BJ (cell line): Measurements from ENCODE around the gene CNKSR2. TPM values are rescaled to one million over a fixed set of nuclear protein-coding genes. Genes with fewer than 3 reads are reported as not detected.
"Not testable (repeated sequence)": the region's sequence is repeated elsewhere in the genome, so short reads cannot be mapped to it uniquely, and the experiment has no call there.

Experiments
- CTCF ChIA-PET: fragments of 350-600 bp; formaldehyde crosslinking; extraction: SDS; loops from one replicate; lab custom pipeline; 2021; ENCODE audit warnings: antibody characterized with exemption, inconsistent platforms; lab: Yijun Ruan, JAX
- POLR2A ChIA-PET: fragments of 300-600 bp; sonication (Branson Sonifier 250); formaldehyde crosslinking; extraction: SDS; loops from one replicate; lab custom pipeline; 2021; ENCODE audit warnings: antibody characterized with exemption; lab: Charles Lee
- DNase-seq: peaks from one replicate; pipeline ENCODE4 v3.0.0-alpha.2; 2011; ENCODE audit warnings: low read depth
- H3K27me3 ChIP-seq: 2 replicates; pipeline ENCODE4 v1.6.0; 2011; ENCODE audit warnings: low read length; ENCODE audit not compliant: control insufficient read depth, insufficient read depth
- H3K36me3 ChIP-seq: 2 replicates; pipeline ENCODE4 v1.5.1; 2011; ENCODE audit warnings: low read length; ENCODE audit not compliant: control insufficient read depth, insufficient read depth
- H3K4me3 ChIP-seq: 2 replicates; pipeline ENCODE4 v1.5.1; 2011; ENCODE audit warnings: low read depth, mild to moderate bottlenecking, control low read depth, low read length
- polyA plus RNA-seq: library from polyadenylated mRNA; depleted of rRNA; stranded (reverse); fragments of >200 nt; gene quantifications from 2 replicates; pipeline ENCODE4 v1.2.3, GENCODE V29; 2011
- TF ChIP-seq, protein P1 (sequence below): IDR thresholded peaks from 2 replicates; pipeline ENCODE4 v1.5.1; 2011; ENCODE audit warnings: low read depth, mild to moderate bottlenecking, control low read depth, inconsistent platforms, low read length, moderate library complexity; ENCODE audit not compliant: insufficient read depth

Gene CNKSR2
- polyA plus RNA-seq, 1 experiment: 0.32 TPM

DNA sequence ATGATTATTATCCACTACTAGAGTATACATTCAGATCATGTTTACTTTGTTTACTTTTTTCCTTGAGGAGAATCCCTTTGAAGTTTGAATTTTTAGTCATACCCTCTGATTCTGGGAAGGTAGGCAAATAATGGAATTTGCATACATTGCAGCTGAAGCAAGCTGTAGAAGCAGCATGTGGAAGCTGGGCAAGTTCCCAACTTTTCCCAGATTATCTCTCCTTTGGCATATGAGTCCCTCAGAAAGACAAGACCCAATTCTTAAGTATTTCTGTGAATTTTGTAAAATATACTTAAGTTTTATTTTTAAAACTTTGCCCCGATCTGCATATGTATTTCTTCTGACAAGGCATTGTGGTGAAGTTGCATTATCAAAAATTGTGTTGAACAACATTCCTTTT lies 94.9 kb downstream of the CNKSR2 start:
- H3K36me3 ChIP-seq: no peaks in the 10 kb centered on the region
- no peak overlapping the region for H3K4me3 ChIP-seq
- TF ChIP-seq, protein P1, sequence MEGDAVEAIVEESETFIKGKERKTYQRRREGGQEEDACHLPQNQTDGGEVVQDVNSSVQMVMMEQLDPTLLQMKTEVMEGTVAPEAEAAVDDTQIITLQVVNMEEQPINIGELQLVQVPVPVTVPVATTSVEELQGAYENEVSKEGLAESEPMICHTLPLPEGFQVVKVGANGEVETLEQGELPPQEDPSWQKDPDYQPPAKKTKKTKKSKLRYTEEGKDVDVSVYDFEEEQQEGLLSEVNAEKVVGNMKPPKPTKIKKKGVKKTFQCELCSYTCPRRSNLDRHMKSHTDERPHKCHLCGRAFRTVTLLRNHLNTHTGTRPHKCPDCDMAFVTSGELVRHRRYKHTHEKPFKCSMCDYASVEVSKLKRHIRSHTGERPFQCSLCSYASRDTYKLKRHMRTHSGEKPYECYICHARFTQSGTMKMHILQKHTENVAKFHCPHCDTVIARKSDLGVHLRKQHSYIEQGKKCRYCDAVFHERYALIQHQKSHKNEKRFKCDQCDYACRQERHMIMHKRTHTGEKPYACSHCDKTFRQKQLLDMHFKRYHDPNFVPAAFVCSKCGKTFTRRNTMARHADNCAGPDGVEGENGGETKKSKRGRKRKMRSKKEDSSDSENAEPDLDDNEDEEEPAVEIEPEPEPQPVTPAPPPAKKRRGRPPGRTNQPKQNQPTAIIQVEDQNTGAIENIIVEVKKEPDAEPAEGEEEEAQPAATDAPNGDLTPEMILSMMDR: no peak
- H3K27me3 ChIP-seq: no peaks in the 10 kb centered on the region
- no peak for DNase-seq
- ChIA-PET POLR2A (no interaction called here), CTCF (no interaction called here)

DNA sequence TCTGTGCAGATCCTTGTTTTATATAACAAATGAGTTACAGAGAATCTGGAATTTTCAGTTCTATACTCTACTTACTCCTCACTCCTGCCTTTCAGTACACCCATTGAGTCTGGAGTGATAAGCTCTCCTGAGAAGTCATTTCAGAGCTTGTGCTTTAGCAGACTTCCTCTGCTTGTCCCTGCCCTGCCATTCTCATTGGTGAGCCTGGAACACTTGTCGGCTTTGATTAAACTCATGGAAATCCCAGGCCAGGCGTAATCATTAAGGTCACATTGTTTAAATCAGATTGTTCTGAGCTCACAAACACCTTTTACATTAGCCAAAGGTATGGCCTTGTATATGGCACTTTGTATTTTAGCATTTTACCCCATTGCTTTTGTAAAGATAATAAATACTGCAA lies 102.7 kb downstream of the CNKSR2 start:
- ChIA-PET CTCF (no interaction called here), POLR2A (no interaction called here)
- H3K4me3 ChIP-seq: no peak overlapping the region
- TF ChIP-seq, protein P1: no peak
- no peak for DNase-seq
- H3K27me3 ChIP-seq: no peaks in the 10 kb centered on the region
- H3K36me3 ChIP-seq: no peaks in the 10 kb centered on the region

GRCh38 chrX:21479695-21480270 lies 105.6 kb downstream of the CNKSR2 start:
- ChIA-PET POLR2A (no interaction called here), CTCF (interaction anchor here (1.5 to 2.6 kb wide), 4 partner anchors 9 to 950 kb away, joined by 4 to 15 read pairs (median 5); no protein-coding TSS in a partner anchor)
- Histone ChIP-seq H3K36me3 (no peaks in the 10 kb centered on the region), H3K27me3 (no peaks in the 10 kb centered on the region), H3K4me3 (no peak overlapping the region)
- TF ChIP-seq, protein P1: peak; percentile 63
- peak; percentile 4 for DNase-seq

- CTCF ChIA-PET: interaction anchor here (1.3 to 2.6 kb wide), 2 partner anchors 952 to 954 kb away, joined by 3 to 15 read pairs; no protein-coding TSS in a partner anchor
Measured at GRCh38 chrX:21481761-21482160, 107.5 kb downstream of the CNKSR2 start.

DNA sequence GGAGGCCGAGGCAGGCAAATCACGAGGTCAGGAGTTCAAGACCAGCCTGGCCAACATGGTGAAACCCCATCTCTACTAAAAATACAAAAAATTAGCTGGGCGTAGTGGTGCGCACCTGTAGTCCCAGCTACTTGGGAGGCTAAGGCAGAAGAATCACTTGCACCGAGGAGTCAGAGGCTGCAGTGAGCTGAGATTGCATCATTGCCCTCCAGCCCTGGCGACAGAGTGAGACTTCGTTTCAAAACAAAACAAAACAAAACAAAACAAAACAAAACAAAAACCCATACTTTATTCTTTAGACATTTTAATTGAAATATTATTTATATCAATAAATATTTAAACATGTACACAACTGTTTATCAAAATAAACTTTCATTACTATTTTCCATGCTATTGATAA lies 109.8 kb downstream of the CNKSR2 start:
- H3K4me3 ChIP-seq, CTCF ChIA-PET, H3K36me3 ChIP-seq, POLR2A ChIA-PET, DNase-seq, H3K27me3 ChIP-seq: not testable (repeated sequence)

More at GRCh38 chrX:21481761-21482160, 107.5 kb downstream of the CNKSR2 start:
- Histone ChIP-seq H3K27me3 (no peaks in the 10 kb centered on the region), H3K36me3 (no peaks in the 10 kb centered on the region), H3K4me3 (no peak overlapping the region)
- POLR2A ChIA-PET: no interaction called here
- DNase-seq: no peak
- TF ChIP-seq, protein P1: no peak

DNA sequence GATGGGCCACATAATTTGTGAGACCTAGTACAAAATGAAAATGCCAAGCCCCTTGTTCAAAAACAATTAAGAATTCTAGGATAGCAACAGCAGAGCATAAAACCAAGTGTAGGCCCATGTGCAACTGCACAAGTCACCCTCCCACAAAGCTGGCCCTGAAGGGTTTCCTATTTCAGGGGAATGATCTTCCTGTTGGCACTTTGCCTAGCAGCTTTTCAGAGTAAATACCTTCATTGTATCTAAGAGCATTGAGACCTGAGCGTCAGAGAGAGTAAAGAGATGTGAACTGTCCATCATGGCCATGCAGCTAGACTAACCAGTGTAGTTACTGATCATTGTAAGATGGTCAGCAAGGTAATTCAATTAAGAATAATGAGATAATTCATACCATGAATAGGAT lies 113.6 kb downstream of the CNKSR2 start:
- CTCF ChIA-PET: no interaction called here
- POLR2A ChIA-PET: no interaction called here
- Histone ChIP-seq H3K36me3 (no peaks in the 10 kb centered on the region), H3K4me3 (no peak overlapping the region), H3K27me3 (no peaks in the 10 kb centered on the region)
- no peak for DNase-seq
- TF ChIP-seq, protein P1: no peak
